Adrenal gland (tissue), 5 donors: Measurements from ENCODE around the gene TNNI3K.

Source experiments
- CTCF ChIP-seq, 6 experiments: fragments of 450-650 bp in 4 of 6; fragments of 200-600 bp in 2 of 6; sonication (generic) in 1 of 6; IDR thresholded peaks; 1 replicate in 5 of 6; 2 replicates in 1 of 6; pipeline versions ENCODE4 v1.5.1 to v1.8.0; 2016 to 2021; ENCODE audit warnings: antibody characterized with exemption in 6 of 6, mild to moderate bottlenecking in 2 of 6, moderate library complexity in 1 of 6
- POLR2A ChIP-seq, 2 donors: fragments of 450-650 bp; IDR thresholded peaks; one replicate each; pipeline ENCODE4 v1.6.1; 2017; ENCODE audit warnings: antibody characterized with exemption in 2 of 2, mild to moderate bottlenecking in 2 of 2, moderate library complexity in 1 of 2
- donor health status: DM: no; HTN: no; CAD: no.

- TF ChIP-seq CTCF (IDR thresholded peaks at IDR 0.05) (no peak), POLR2A (IDR thresholded peaks at IDR 0.05) (no peak)
These were observed 295.7 kb downstream of the TNNI3K start for GRCh38 chr1:74530892-74531291.
